Fibroblast of gingiva (primary cell): ENCODE data around the gene LTB4R2.

Experiments
- DNase-seq: peaks from one replicate; pipeline ENCODE4 v3.0.0-alpha.2; 2011; ENCODE audit warnings: low read depth

LTB4R2 gene

DNA sequence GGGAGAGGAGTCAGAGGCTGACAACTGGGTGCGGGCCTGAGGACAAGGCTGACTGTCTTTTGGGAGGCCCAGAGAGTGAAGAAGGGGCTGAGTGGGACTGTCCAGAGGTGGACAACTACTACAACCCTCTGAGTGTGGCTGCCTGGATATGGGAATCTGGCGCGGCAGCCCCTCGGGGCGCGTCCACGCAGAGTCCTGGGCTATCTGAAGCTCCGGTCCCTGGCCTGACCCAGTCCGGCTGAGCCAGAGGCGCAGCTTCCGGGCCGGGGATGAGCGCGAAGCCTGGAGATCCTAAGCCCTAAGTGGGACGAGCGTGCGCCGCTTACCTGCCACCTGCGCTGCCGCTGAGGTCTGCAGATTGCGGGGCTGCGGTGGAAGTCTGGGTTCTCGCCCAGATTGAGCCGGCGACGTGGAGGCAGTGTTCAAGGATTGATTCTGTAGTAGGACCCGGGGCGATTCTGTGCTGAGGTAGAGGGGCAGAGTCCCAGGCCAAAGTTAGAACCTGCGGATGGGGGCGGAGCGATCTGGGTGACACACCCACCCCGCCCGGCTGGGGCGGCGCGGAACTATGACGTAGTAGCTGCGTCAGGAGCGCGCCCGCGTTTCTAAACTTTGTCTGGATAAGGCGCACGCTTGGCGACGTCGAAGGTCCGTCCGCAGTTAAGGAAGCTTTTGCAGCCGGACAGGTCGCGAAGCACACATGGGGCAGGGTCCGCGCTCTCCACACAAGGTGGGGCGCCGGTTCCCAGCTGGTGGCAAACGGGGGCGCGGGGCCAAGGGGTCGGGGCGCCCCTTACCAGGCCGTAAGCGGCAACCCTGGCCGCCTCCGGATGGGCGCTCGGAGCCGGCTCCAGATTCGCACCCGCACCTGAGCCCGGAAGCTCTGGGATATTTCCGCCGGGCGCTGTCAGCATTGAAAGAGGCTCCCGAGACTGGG, 10.4 kb upstream of the LTB4R2 start, which contains the start of the genes DHRS1 and NOP9:
DHRS1 (minus strand) TSS at position 526 of the 937 bp plus-strand sequence. CDS start 674 bp downstream, outside the sequence.
NOP9 (plus strand) TSS at position 596 of the 937 bp plus-strand sequence; CDS start at position 701, 105 bp downstream.
- peak; percentile 80 for DNase-seq

DNA sequence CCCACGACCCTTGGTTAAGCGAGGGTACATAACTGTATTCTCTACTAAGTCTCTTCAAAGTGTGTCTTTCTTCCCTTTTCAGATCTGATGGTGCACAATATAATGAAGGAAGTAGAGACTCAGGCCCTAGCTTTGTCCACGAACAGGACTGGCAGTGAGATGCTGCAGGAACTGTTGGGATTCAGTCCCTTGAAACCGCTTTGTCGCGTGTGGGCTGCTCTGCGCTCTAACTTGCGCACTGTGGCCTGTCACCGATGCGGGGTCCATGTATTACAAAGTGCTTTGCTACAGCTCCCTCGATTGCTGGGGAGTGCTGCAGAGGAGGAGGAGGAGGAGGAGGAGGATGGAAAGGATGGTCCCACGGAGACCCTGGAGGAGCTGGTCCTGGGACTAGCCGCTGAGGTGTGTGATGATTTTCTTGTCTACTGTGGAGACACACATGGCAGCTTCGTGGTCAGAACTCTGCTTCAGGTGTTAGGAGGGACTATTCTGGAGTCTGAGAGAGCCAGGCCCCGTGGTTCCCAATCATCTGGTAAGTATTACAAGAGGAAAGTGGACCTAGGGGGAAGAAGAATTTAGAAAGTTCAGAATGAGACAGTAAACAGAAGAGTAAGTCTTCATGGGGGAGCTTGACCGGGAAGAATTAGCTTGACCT, 9.5 kb upstream of the LTB4R2 start:
- DNase-seq, result no peak

DNA sequence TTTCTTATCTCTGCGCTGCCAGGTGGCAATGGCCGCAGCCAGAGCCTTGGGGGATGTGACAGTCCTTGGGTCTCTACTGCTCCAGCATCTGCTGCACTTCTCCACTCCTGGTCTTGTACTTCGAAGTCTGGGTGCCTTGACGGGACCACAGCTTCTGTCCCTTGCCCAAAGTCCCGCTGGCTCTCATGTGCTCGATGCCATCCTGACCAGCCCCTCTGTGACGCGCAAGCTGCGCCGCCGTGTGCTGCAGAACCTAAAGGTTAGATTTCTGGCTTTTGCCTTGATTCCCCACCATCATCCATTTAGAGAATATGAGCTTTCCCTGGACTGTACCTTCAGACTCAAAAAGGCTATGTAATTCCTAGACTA, 5.9 kb upstream of the LTB4R2 start:
- DNase-seq, result no peak

DNA sequence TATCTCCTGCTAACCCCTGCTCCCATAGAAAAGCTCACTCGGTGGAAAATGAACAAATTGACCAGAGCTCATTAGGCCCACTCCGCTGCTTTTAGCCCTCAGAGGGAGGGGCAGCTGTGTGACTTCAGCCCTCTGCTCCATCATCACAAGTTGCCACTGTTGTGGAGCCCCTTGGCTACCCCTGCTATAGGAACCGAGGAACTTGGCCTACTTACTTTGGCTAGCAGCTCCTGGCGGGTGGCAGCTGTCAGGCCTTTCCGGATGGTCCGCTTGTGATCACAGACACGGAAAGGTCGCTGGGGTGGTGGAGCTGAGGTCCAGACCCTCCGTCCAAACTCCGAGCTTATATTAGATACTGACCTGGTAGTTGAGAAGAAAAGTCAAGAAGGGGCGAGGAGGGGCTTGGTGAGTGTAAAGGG, 2.8 kb upstream of the LTB4R2 start:
- DNase-seq, result no peak

DNA sequence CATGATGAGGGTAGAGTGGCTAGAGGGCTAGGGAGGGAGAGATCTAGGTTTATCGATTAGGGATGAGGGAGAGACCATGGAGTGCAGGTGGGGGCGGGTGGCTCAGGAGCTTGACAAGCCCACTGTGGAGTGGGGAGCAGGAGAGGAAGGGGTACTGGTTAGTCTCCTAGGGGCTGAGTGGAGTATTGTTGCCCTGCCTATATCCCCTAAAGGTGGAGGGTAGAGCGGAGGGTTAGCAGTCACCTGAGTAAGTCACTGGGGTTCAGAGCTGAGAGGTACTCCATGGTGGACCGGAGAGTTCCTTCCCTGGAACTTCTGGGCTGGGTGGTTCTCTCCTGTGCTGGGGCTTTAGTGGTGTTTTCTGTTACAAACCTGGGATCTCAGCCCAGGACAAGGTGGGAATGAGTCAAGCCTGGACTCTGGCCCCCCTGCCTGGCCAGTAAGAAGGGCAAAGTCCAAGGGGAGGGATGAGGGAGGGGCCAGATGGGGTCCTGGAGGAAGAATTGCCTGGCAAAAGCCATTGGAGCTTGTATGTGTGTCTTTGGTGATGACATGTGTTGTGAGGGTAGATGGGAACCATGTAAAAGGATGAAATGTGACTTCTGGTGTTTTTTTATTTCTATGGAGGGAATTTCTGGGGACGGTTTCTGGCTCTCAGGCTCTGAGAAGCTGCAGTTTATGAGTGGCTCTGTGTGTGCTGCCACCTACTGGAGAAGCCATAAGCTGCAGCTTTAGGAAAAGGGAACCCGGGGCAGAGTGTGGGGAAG, 2.2 kb upstream of the LTB4R2 start, which contains the start of gene CIDEB:
CIDEB (minus strand) TSS at position 403 of the 767 bp plus-strand sequence; CDS start at position 284, 119 bp downstream.
- DNase-seq, result peak; percentile 34

DNA sequence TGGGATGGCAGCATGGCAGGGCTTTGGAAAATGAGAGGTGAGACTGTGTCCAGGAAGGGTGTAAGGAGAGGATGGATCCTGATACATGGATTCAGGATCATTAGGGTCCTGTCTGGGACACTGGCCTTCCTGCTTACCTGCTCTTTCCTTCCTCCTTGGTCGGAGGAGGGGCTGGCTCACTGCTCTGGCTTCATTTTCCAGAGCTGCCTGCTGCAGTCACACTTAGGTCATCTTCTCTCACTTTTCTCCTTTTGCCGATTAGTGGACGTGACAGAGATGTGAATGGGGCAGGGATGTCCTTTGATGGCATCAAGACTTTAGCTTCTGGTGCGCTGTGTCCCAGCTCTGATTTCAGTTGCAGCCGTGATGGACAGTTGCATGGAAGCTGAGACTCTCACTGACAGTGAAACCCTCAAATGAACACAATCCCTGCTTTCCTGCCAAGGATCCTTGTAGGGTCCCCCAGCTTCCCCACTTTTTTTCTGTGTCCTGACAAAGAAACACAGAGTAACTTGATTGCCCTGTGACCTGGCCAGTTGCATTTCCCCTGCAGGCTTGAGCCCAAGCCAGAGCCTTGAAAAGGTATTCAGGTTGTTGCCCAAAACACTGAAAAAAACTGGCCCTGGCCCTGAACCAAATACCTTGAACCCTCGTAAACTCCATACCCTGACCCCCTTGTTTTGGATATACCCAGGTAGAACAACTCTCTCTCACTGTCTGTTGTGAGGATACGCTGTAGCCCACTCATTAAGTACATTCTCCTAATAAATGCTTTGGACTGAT, 1.4 kb upstream of the LTB4R2 start:
- no peak for DNase-seq

DNA sequence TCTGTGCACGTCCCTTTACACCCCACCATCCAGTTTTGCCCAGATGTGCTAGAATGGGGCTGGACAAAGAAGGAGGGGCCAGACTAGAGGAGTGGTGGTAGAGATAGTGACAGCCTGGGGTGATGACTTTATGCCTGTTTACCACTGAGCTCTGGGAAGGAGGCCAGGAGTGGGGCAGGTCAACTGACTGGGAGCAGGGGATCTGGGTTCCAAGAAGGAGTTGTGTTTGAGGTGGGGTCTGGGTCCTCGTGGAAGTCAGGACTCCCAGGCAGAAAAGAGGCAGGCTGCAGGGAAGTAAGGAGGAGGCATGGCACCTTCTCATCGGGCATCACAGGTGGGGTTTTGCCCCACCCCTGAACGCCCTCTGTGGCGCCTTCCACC, 315 bp downstream of the LTB4R2 start:
- no peak for DNase-seq

DNA sequence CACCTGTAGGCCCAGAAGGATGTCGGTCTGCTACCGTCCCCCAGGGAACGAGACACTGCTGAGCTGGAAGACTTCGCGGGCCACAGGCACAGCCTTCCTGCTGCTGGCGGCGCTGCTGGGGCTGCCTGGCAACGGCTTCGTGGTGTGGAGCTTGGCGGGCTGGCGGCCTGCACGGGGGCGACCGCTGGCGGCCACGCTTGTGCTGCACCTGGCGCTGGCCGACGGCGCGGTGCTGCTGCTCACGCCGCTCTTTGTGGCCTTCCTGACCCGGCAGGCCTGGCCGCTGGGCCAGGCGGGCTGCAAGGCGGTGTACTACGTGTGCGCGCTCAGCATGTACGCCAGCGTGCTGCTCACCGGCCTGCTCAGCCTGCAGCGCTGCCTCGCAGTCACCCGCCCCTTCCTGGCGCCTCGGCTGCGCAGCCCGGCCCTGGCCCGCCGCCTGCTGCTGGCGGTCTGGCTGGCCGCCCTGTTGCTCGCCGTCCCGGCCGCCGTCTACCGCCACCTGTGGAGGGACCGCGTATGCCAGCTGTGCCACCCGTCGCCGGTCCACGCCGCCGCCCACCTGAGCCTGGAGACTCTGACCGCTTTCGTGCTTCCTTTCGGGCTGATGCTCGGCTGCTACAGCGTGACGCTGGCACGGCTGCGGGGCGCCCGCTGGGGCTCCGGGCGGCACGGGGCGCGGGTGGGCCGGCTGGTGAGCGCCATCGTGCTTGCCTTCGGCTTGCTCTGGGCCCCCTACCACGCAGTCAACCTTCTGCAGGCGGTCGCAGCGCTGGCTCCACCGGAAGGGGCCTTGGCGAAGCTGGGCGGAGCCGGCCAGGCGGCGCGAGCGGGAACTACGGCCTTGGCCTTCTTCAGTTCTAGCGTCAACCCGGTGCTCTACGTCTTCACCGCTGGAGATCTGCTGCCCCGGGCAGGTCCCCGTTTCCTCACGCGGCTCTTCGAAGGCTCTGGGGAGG, 985 bp downstream of the LTB4R2 start, which contains the start of gene LTB4R:
LTB4R (plus strand) TSS at position 857 of the 959 bp plus-strand sequence. CDS start 4,150 bp downstream, outside the sequence.
- DNase-seq, result peak; percentile 69

DNA sequence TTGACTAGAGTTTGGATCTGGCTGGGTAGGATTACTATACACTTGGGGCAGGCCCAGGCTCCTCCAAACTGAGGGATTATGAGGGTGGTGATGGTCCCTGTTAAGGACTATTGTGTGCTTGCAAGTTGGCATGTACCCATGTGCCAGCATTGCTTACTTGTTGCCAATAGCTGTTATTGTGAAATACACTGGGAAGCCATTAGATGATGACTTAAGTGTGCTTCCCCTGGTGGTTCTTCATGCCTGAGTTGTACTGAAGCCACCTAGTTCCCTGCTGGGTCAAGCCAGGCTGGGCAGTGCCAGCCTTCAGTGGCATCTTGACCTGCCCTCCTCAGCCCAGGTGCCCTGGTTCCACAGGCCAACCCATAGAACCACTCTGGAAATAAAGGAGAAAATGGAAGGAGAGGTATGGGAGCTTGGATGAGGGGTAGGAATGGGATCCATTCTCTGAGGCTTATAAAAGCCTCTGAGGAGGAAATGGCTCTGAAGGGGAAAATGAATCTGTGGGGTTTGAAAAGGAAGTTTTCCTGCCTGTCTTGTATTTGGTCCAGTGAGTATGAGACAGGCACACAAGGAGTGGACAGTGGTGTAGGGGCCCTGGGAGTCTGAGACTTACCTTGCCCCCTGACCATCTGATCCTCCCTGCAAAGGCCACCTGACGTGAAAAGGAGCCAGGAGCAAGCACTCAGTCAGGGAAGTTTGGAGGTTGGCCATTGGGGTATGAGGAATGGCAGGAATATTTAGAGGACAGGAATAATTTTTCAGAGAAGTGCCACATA, 2.1 kb downstream of the LTB4R2 start:
- peak; percentile 81 for DNase-seq

DNA sequence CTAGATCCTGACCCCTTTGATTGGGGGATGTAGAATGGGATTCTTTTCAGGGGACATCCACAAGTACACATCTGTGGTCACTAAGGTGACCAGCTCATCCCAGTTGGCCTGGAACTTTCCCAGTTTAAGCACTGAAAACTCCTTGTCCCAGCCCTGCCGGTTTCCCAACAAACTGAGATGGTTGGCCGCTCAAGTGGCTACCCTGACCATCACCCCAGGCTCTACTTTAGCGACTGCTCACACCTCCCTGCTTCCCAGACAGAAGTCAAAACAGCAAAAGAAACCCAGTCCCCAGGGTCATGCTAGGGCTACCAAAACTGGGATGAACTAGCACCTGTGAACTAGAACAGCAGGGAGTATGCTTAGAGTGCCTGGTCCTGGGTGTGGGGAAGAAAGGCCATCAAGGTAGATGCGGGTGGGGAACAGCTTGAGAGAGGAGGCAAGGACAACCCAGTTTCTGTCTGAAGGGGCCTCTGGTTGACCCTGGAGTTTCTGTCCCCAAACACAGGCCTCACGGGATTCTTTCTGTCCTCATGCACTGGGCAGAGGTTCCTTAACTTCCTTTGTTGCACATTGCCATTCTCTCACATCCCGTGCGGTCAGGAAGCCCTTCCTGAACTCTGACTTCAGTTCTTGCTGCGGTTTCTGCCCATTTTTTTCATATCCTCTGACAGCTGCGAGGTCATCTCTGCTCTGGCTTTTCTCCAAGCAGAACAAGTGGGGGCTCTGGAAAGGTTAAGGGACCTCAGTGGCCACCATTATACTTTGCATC, 3.0 kb downstream of the LTB4R2 start:
- no peak for DNase-seq

DNA sequence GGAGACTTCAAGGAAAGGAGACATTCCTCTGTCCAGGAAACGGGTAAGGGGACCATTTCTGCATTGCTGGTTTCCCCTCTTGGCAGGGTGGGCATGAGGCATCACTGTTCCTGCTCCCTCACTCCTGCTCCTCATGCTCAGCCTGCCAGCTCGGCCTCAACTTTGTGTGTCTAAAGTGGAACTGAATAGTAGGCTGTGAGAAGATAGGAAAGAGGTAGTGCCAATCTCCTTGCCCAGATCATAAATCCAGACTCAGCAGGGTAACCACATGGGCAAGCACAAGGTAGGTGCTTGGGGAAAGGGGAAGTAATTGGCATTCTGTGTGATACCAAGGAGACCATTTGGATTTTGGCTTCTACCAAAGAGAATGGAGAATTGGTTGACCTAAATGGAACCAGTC, 4.0 kb downstream of the LTB4R2 start:
- no peak for DNase-seq

DNA sequence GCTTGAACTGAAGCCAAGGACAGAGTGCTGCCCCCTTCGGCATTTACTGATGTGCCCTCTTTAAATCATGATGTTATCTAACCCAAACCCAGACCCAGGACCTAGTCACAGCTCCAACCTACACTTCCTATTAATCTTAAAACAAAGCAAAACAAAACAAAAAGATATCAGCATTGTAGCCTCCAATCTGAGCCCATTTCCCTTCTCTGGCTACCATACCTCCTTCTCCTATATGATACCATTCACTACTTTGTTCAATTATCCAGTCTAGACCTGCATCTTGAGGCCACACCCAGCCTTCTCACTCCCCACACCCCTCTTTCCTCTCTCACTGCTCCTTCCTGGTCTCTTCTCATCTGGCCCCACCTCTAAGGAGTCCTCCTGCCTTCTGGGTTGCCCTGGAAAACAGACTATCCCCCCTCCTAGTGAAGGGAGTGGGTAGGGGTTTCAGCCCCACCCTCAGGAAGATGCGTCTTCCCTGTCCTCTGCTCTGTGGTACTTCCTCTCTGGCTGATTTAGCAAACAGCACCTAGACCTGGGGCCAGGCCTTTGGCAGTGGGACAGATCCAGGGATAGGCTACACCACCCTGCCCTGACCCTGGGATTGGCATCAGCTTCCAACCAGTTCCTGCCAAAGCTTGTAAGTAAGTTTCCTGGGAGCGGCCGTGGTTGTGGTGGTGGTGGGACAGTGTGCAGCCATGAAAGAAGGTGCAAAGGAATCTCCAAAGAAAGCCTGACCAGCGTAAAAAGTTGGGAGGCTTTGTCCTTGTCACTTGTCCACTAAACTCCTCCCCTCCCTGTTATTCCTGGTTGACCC, 4.6 kb downstream of the LTB4R2 start:
- DNase-seq, result no peak

DNA sequence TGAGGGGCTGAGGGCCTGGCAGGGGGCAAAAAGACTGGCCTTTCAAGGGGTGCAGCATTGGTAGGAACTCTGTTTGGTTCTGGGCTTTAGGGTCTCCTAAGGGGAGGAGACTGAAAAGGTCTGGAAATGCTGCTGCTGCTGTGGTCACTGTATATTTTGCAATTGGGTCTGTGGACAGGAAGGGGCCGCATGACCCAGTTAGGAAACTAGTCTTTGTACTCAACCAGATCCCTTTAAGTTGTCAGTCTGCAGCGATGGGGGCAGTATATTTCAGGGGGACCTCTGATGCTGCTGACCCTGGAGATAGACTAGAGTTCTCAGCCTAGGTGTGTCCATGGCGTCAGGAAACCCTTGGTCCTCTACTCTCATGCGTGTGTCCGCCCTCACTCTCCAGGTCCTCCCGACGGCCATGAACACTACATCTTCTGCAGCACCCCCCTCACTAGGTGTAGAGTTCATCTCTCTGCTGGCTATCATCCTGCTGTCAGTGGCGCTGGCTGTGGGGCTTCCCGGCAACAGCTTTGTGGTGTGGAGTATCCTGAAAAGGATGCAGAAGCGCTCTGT, 5.4 kb downstream of the LTB4R2 start:
- DNase-seq, result no peak

DNA sequence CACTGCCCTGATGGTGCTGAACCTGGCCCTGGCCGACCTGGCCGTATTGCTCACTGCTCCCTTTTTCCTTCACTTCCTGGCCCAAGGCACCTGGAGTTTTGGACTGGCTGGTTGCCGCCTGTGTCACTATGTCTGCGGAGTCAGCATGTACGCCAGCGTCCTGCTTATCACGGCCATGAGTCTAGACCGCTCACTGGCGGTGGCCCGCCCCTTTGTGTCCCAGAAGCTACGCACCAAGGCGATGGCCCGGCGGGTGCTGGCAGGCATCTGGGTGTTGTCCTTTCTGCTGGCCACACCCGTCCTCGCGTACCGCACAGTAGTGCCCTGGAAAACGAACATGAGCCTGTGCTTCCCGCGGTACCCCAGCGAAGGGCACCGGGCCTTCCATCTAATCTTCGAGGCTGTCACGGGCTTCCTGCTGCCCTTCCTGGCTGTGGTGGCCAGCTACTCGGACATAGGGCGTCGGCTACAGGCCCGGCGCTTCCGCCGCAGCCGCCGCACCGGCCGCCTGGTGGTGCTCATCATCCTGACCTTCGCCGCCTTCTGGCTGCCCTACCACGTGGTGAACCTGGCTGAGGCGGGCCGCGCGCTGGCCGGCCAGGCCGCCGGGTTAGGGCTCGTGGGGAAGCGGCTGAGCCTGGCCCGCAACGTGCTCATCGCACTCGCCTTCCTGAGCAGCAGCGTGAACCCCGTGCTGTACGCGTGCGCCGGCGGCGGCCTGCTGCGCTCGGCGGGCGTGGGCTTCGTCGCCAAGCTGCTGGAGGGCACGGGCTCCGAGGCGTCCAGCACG, 6.1 kb downstream of the LTB4R2 start:
- DNase-seq, result no peak

DNA sequence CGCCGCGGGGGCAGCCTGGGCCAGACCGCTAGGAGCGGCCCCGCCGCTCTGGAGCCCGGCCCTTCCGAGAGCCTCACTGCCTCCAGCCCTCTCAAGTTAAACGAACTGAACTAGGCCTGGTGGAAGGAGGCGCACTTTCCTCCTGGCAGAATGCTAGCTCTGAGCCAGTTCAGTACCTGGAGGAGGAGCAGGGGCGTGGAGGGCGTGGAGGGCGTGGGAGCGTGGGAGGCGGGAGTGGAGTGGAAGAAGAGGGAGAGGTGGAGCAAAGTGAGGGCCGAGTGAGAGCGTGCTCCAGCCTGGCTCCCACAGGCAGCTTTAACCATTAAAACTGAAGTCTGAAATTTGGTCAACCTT, 6.6 kb downstream of the LTB4R2 start:
- no peak for DNase-seq

DNA sequence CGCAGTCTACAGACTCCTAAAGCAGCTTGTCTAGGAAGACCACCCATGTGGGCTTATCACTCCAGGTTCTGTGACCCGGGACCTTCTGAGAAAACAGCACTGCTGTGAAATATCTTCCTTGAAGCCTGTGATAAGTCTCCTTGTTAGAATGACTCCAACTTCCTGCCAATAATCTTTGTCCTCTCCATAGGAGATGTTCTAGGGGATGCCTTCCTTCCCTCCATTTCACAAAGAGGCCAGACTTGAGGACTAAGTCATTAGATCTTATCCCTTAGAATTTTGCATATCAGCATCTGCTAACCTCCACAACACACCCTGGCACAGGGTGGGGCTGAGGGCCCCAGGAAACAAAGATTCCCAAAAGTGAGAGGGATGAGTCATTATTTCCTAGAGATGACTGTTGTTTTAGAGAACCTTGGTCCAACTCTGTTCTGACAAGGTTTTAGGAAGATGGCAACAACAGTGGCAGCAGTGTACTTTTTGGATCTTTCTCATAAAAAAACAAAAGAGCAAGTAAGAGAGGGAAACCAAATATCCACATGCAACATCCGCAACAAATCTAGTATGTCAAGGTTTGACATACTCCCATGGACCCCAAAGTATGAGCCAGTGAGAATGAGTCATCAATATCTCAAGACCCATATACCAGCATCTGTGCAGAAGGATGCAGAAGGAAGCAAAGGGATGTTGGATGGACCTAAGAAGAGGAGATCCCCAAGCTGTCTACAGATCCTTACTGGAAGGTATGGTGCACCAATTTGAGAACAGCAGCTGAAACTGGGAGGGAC, 7.4 kb downstream of the LTB4R2 start:
- DNase-seq, result peak; percentile 15
